HepG2 (cell line): Measurements from ENCODE around the gene RESP18. TPM values are rescaled to one million over a fixed set of nuclear protein-coding genes. Genes with fewer than 3 reads are reported as not detected.

Source experiments
- ATAC-seq: fragments of 200-7000 bp; cut with Tn5 transposase; 3 replicates; pipeline ENCODE4 v1.9.1; 2020; ENCODE audit warnings: mild to moderate bottlenecking, moderate library complexity
- BruUV-seq: library from RNA; stranded (reverse); fragments of 400-500 nt; replicated peaks from 2 replicates; lab custom pipeline; 2021; lab: Mats Ljungman, UMichigan
- CTCF ChIA-PET: fragments of 300-600 bp; formaldehyde crosslinking; extraction: SDS; loops from one replicate; lab custom pipeline; 2021; ENCODE audit warnings: low total read pairs, inconsistent platforms, low intra/inter-chr PET ratio; lab: Yijun Ruan, JAX
- POLR2A ChIA-PET: fragments of 350-600 bp; sonication (Branson Sonifier 250); formaldehyde crosslinking; loops from one replicate; lab custom pipeline; 2020; ENCODE audit warnings: antibody characterized with exemption, inconsistent platforms; lab: Yijun Ruan, JAX
- DNase-seq: peaks from one replicate; pipeline ENCODE4 v3.0.0-alpha.2; 2015; ENCODE audit warnings: low spot score
- FAIRE-seq: peaks from 3 replicates; lab custom pipeline; 2011; peaks lifted over from hg19 to GRCh38; lab: Jason Lieb, UNC
- H2AFZ ChIP-seq: one replicate; pipeline ENCODE4 v1.6.1; 2011; ENCODE audit warnings: low read length, inconsistent platforms
- H3K27ac ChIP-seq: fragments of 300-600 bp; 3 replicates; pipeline ENCODE4 v1.8.0; 2011; ENCODE audit warnings: mixed run types, mild to moderate bottlenecking, mixed read lengths, low read length, inconsistent platforms; ENCODE audit not compliant: insufficient read depth; ENCODE audit errors: extremely low read length
- H3K27me3 ChIP-seq, 2 experiments: fragments of 200-600 bp in 1 of 2; 2 replicates in 1 of 2; 3 replicates in 1 of 2; pipeline versions ENCODE4 v1.6.0 to v1.8.0; 2011; ENCODE audit warnings: low read length in 2 of 2, mild to moderate bottlenecking in 2 of 2, moderate library complexity in 2 of 2, inconsistent platforms in 1 of 2; ENCODE audit not compliant: insufficient read depth in 2 of 2, control insufficient read depth in 1 of 2
- H3K36me3 ChIP-seq, 2 experiments: fragments of 200-600 bp in 1 of 2; replicated peaks in 1 of 2; 2 replicates in 1 of 2; 3 replicates in 1 of 2; pipeline versions ENCODE4 v1.5.1 to v1.8.0; 2011; ENCODE audit warnings: low read length in 2 of 2, inconsistent platforms in 1 of 2; ENCODE audit not compliant: insufficient read depth in 2 of 2, control insufficient read depth in 1 of 2
- H3K4me1 ChIP-seq: 2 replicates; pipeline ENCODE4 v1.5.1; 2012; ENCODE audit warnings: low read length, inconsistent platforms; ENCODE audit not compliant: insufficient read depth
- H3K4me2 ChIP-seq: 2 replicates; pipeline ENCODE4 v1.6.0; 2011; ENCODE audit warnings: low read depth, low read length, inconsistent platforms
- H3K4me3 ChIP-seq, 3 experiments: fragments of 200-600 bp in 1 of 3; sonication (generic), shearing (Covaris generic) in 1 of 3; replicated peaks in 1 of 3; 2 replicates each; pipeline ENCODE4 v1.5.1; 2011 to 2016; ENCODE audit warnings: low read length in 3 of 3, inconsistent platforms in 2 of 3, low read depth in 2 of 3, mild to moderate bottlenecking in 2 of 3, control low read depth in 1 of 3, mixed read lengths in 1 of 3; ENCODE audit not compliant: insufficient read depth in 1 of 3
- H3K79me2 ChIP-seq: one replicate; pipeline ENCODE4 v1.6.1; 2011; ENCODE audit warnings: low read length, inconsistent platforms; ENCODE audit not compliant: insufficient read depth
- H3K9ac ChIP-seq: 2 replicates; pipeline ENCODE4 v1.6.0; 2011; ENCODE audit warnings: mild to moderate bottlenecking, low read depth, low read length, inconsistent platforms; ENCODE audit not compliant: insufficient read depth
- H3K9me3 ChIP-seq: 2 replicates; pipeline ENCODE4 v1.5.1; 2012; ENCODE audit warnings: mild to moderate bottlenecking, low read length
- H4K20me1 ChIP-seq: 2 replicates; pipeline ENCODE4 v1.6.0; 2011; ENCODE audit warnings: inconsistent platforms, mild to moderate bottlenecking, low read length, moderate library complexity; ENCODE audit not compliant: insufficient read depth
- AHR ChIP-seq: IDR thresholded peaks from 2 replicates; pipeline ENCODE4 v1.6.1; 2018; ENCODE audit warnings: missing genetic modification reagents, missing compliant biosample characterization
- EEA1 ChIP-seq: sonication (generic); formaldehyde crosslinking; IDR thresholded peaks from 2 replicates; pipeline ENCODE4 v1.5.1; 2020; ENCODE audit warnings: mild to moderate bottlenecking, missing genetic modification reagents, borderline replicate concordance
- NFIB ChIP-seq: sonication (generic); formaldehyde crosslinking; IDR thresholded peaks from 2 replicates; pipeline ENCODE4 v1.9.0; 2021; ENCODE audit warnings: missing genetic modification reagents, mild to moderate bottlenecking, borderline replicate concordance
- SATB2 ChIP-seq: sonication (generic); formaldehyde crosslinking; IDR thresholded peaks from 2 replicates; pipeline ENCODE4 v1.5.0; 2020; ENCODE audit warnings: missing genetic modification reagents
- SOX6 ChIP-seq, 2 experiments: fragments of 450-650 bp in 1 of 2; sonication (generic) in 1 of 2; formaldehyde crosslinking in 1 of 2; IDR thresholded peaks; 2 replicates each; pipeline versions ENCODE4 v1.4.0 to v1.6.1; 2017 to 2020; ENCODE audit warnings: antibody characterized with exemption in 1 of 2, mild to moderate bottlenecking in 1 of 2, missing genetic modification reagents in 1 of 2
- ZNF343 ChIP-seq: sonication (generic); formaldehyde crosslinking; IDR thresholded peaks from 2 replicates; pipeline ENCODE4 v1.4.0; 2020; ENCODE audit warnings: mild to moderate bottlenecking, missing genetic modification reagents
- ZNF414 ChIP-seq: sonication (generic); formaldehyde crosslinking; IDR thresholded peaks from 2 replicates; pipeline ENCODE4 v1.5.0; 2020; ENCODE audit warnings: missing genetic modification reagents
- ZNF430 ChIP-seq: sonication (generic); formaldehyde crosslinking; IDR thresholded peaks from 2 replicates; pipeline ENCODE4 v1.9.0; 2021; ENCODE audit warnings: mild to moderate bottlenecking, missing genetic modification reagents
- ZNF605 ChIP-seq: sonication (generic); formaldehyde crosslinking; IDR thresholded peaks from 2 replicates; pipeline ENCODE4 v1.8.0; 2022; ENCODE audit warnings: mild to moderate bottlenecking, missing genetic modification reagents
- ZNF747 ChIP-seq: sonication (generic); formaldehyde crosslinking; IDR thresholded peaks from 2 replicates; pipeline ENCODE4 v1.8.1; 2023; ENCODE audit warnings: missing genetic modification reagents, mild to moderate bottlenecking, borderline replicate concordance
- ZNF773 ChIP-seq: sonication (generic); formaldehyde crosslinking; IDR thresholded peaks from 2 replicates; pipeline ENCODE4 v1.4.0; 2020; ENCODE audit warnings: missing genetic modification reagents, borderline replicate concordance
- ZNF780A ChIP-seq: sonication (generic); formaldehyde crosslinking; IDR thresholded peaks from 2 replicates; pipeline ENCODE4 v1.8.0; 2022; ENCODE audit warnings: mild to moderate bottlenecking, missing genetic modification reagents, moderate library complexity
- WGBS: methylation state at CpG from one replicate; pipeline ENCODE4 v1.1.6; 2017; ENCODE audit warnings: low lambda C conversion rate; 5-methylcytosine and 5-hydroxymethylcytosine counted together
- in situ Hi-C: cut with HindIII; loops from 2 replicates; pipeline ENCODE4 v1.10.0; 2017; ENCODE audit warnings: low pct_unique_long_range_greater_than_20kb; ENCODE audit not compliant: extremely low pct_ligation_motif_present
- intact Hi-C: fragments of 100-400 bp; cut with micrococcal nuclease; formaldehyde crosslinking; loops from one replicate; pipeline ENCODE4 v1.10.0; 2022; ENCODE audit not compliant: unreplicated experiment
- polyA plus RNA-seq, 8 experiments: library from polyadenylated mRNA; depleted of rRNA in 3 of 8; stranded (reverse) in 7 of 8; unstranded in 1 of 8; fragments of >200 nt; fragmentation: Illumina TruSeq in 4 of 8; extraction: Trizol in 4 of 8; gene quantifications; 2 replicates each; pipeline versions ENCODE4 v1.2.1 to v1.2.3, GENCODE V29; 2011 to 2016; ENCODE audit warnings: low read depth in 4 of 8, missing spikeins in 1 of 8, mixed read lengths in 1 of 8; ENCODE audit not compliant: insufficient read depth in 1 of 8
- total RNA-seq, 5 experiments: library from RNA; depleted of rRNA; stranded (reverse); fragments of >200 nt; fragmentation: Illumina TruSeq; extraction: Trizol; gene quantifications; 2 replicates each; pipeline ENCODE4 v1.2.3, GENCODE V29; 2016; ENCODE audit warnings: low read depth in 1 of 5

Gene RESP18
- total and polyA plus RNA-seq, 2 of the 13 experiments (the other 11 are each of a cell fraction or from before 2014, with no cell fraction given) = not detected

GRCh38 chr2:219323434-219323833 lies 9.1 kb downstream of the RESP18 start:
- H2AFZ ChIP-seq = no peak overlapping the region
- H3K9ac ChIP-seq = no peak overlapping the region
- 3% methylated on average over 4 of the region's 4 CpGs for WGBS
- intact Hi-C loops = loop anchor here (2.0 kb wide), 1 partner anchor 15 kb away; the partner anchor contains the start of gene PTPRN
- FAIRE-seq = no peak
- in situ Hi-C loops = no loop called here
- H3K4me1 ChIP-seq = no peaks in the 10 kb centered on the region
- H3K4me2 ChIP-seq = no peak overlapping the region
- ChIA-PET CTCF (no interaction called here), POLR2A (no interaction called here)
- H3K27me3 ChIP-seq = no peaks in the 10 kb centered on the region; a peak in 2 of 5 replicates
- H3K9me3 ChIP-seq = no peaks in the 10 kb centered on the region
- BruUV-seq = no TSS peak
- DNase-seq = no peak
- H3K79me2 ChIP-seq = no peaks in the 10 kb centered on the region
- TF ChIP-seq ZNF605 (no peak), ZNF747 (CRISPR knock-in tag) (no peak), SATB2 (CRISPR knock-in tag) (no peak), ZNF773 (CRISPR knock-in tag) (no peak), SOX6 (IDR thresholded peaks at IDR 0.05) (no peak), SOX6 (CRISPR knock-in tag; IDR thresholded peaks at IDR 0.05) (no peak), AHR (no peak), EEA1 (CRISPR knock-in tag) (no peak), ZNF430 (CRISPR knock-in tag) (no peak), ZNF414 (CRISPR knock-in tag) (no peak), ZNF780A (CRISPR knock-in tag) (no peak), ZNF343 (no peak), NFIB (CRISPR knock-in tag) (no peak)
- no peaks in the 10 kb centered on the region for H3K36me3 ChIP-seq
- ATAC-seq = no peak
- no peak overlapping the region for H3K4me3 ChIP-seq
- no peak overlapping the region for H3K27ac ChIP-seq
- no peaks in the 10 kb centered on the region; the same call in 1 of the 2 replicates for H4K20me1 ChIP-seq
